A549 (cell line): ENCODE measurements around the gene NKAPD1. TPM values are rescaled to one million over a fixed set of nuclear protein-coding genes. Genes with fewer than 3 reads are reported as not detected.

ENCODE experiments used
- ATAC-seq, 2 experiments: fragments of 200-7000 bp in 1 of 2; fragments of >200 bp in 1 of 2; cut with Nextera tagmentation in 1 of 2; cut with Tn5 transposase in 1 of 2; 3 replicates each; pipeline versions ENCODE4 v1.8.0 to v1.9.1; 2018 to 2020; ENCODE audit warnings: mild to moderate bottlenecking in 1 of 2, moderate library complexity in 1 of 2
- CTCF ChIA-PET: fragments of 300-600 bp; sonication (Branson Sonifier 250); formaldehyde crosslinking; extraction: SDS; loops from one replicate; lab custom pipeline; 2021; ENCODE audit warnings: antibody characterized with exemption, inconsistent platforms; lab: Yijun Ruan, JAX
- POLR2A ChIA-PET: fragments of 350-600 bp; formaldehyde crosslinking; extraction: SDS; loops from one replicate; lab custom pipeline; 2021; ENCODE audit warnings: antibody characterized with exemption, inconsistent platforms; lab: Yijun Ruan, JAX
- DNase-seq, 2 experiments: peaks; one replicate each; pipeline versions ENCODE4 v3.0.0 to v3.0.0-alpha.2; 2011 to 2016; ENCODE audit warnings: low read depth in 1 of 2, low spot score in 1 of 2
- FAIRE-seq: peaks from 2 replicates; lab custom pipeline; 2011; peaks lifted over from hg19 to GRCh38; lab: Jason Lieb, UNC
- H3K27ac ChIP-seq, 2 experiments: fragments of >200 bp; sonication (Bioruptor Twin); formaldehyde crosslinking; 3 replicates each; pipeline ENCODE4 v1.5.1; 2016 to 2017
- H3K4me1 ChIP-seq: fragments of >200 bp; sonication (Bioruptor Twin); formaldehyde crosslinking; 3 replicates; pipeline ENCODE4 v1.6.1; 2016
- H3K4me2 ChIP-seq: fragments of >200 bp; sonication (Bioruptor Twin); formaldehyde crosslinking; 3 replicates; pipeline ENCODE4 v1.6.1; 2016
- H3K4me3 ChIP-seq: fragments of >200 bp; sonication (Bioruptor Twin); formaldehyde crosslinking; 3 replicates; pipeline ENCODE4 v1.5.1; 2016
- H3K9me3 ChIP-seq: fragments of >200 bp; sonication (Bioruptor Twin); formaldehyde crosslinking; 3 replicates; pipeline ENCODE4 v1.6.1; 2016
- ATOH8 ChIP-seq: fragments of 250-450 bp; sonication (Bioruptor Pico); IDR thresholded peaks from 2 replicates; pipeline ENCODE4 v1.5.0; 2020; ENCODE audit warnings: low read depth, mild to moderate bottlenecking, moderate library complexity
- BCL3 ChIP-seq: fragments of >200 bp; sonication (Bioruptor Twin); formaldehyde crosslinking; IDR thresholded peaks from 3 replicates; pipeline ENCODE4 v1.6.1; 2016
- CTCF ChIP-seq: fragments of >200 bp; sonication (Bioruptor Twin); formaldehyde crosslinking; IDR thresholded peaks from 3 replicates; pipeline ENCODE4 v1.5.1; 2016
- ELK1 ChIP-seq: fragments of 150-350 bp; IDR thresholded peaks from 2 replicates; pipeline ENCODE4 v1.6.1; 2014; ENCODE audit warnings: low read depth, mild to moderate bottlenecking, low read length
- EP300 ChIP-seq, 2 experiments: fragments of >200 bp; sonication (Bioruptor Twin); formaldehyde crosslinking; IDR thresholded peaks; 2 replicates in 1 of 2; 3 replicates in 1 of 2; pipeline ENCODE4 v1.6.1; 2016 to 2017
- HES2 ChIP-seq: fragments of >200 bp; sonication (Bioruptor Twin); formaldehyde crosslinking; IDR thresholded peaks from 2 replicates; pipeline ENCODE4 v1.6.1; 2016
- HMGXB4 ChIP-seq: fragments of 250-450 bp; sonication (Bioruptor Pico); IDR thresholded peaks from 2 replicates; pipeline ENCODE4 v1.5.0; 2021; ENCODE audit warnings: mild to moderate bottlenecking, moderate library complexity, borderline replicate concordance
- HOXB13 ChIP-seq: fragments of 250-450 bp; sonication (Bioruptor Pico); IDR thresholded peaks from 2 replicates; pipeline ENCODE4 v1.5.0; 2020; ENCODE audit warnings: low read depth, mild to moderate bottlenecking, moderate library complexity
- HOXB5 ChIP-seq: fragments of 250-450 bp; sonication (Bioruptor Pico); IDR thresholded peaks from 2 replicates; pipeline ENCODE4 v1.5.0; 2020; ENCODE audit warnings: mild to moderate bottlenecking, moderate library complexity
- MAX ChIP-seq: IDR thresholded peaks from 2 replicates; pipeline ENCODE4 v1.6.1; 2012
- MAZ ChIP-seq: fragments of 150-350 bp; IDR thresholded peaks from 2 replicates; pipeline ENCODE4 v1.6.1; 2014; ENCODE audit warnings: antibody characterized with exemption, low read depth, low read length, borderline replicate concordance
- MYC ChIP-seq: IDR thresholded peaks from 2 replicates; pipeline ENCODE4 v1.6.1; 2012; ENCODE audit warnings: mild to moderate bottlenecking, inconsistent platforms, low read length, improper control_type of control experiment, borderline replicate concordance
- SMC3 ChIP-seq: fragments of >200 bp; sonication (Bioruptor Twin); formaldehyde crosslinking; IDR thresholded peaks from 3 replicates; pipeline ENCODE4 v1.6.1; 2018; ENCODE audit warnings: inconsistent platforms
- USF2 ChIP-seq: fragments of 450-650 bp; IDR thresholded peaks from 2 replicates; pipeline ENCODE4 v1.6.1; 2014; ENCODE audit warnings: antibody characterized with exemption
- ZFP36 ChIP-seq: fragments of 450-650 bp; IDR thresholded peaks from 2 replicates; pipeline ENCODE4 v1.6.1; 2014; ENCODE audit warnings: borderline replicate concordance; ENCODE audit not compliant: partially characterized antibody
- WGBS: methylation state at CpG from one replicate; pipeline ENCODE4 v1.1.6; 2017; ENCODE audit errors: missing lambda C conversion rate; 5-methylcytosine and 5-hydroxymethylcytosine counted together
- polyA plus RNA-seq, 4 experiments: library from polyadenylated mRNA; depleted of rRNA in 3 of 4; stranded (reverse); fragments of >200 nt; fragmentation: RNase III in 1 of 4; extraction: RNeasy Plus Mini Kit Qiagen cat#74134 plus additional on column Dnase treatment in 1 of 4; gene quantifications; 2 replicates in 3 of 4; 3 replicates in 1 of 4; pipeline ENCODE4 v1.2.3, GENCODE V29; 2011 to 2017

Gene NKAPD1
- polyA plus RNA-seq, 2 of the 4 experiments (the other 2 are of a cell fraction): 16.6 to 20.1 TPM

- POLR2A ChIA-PET: no interaction called here
- TF ChIP-seq ATOH8 (CRISPR knock-in tag) (no peak), BCL3 (no peak), EP300 (IDR thresholded peaks at IDR 0.05) (no peak), MAZ (no peak), ZFP36 (no peak), CTCF (no peak), USF2 (no peak), HMGXB4 (CRISPR knock-in tag) (no peak), ELK1 (no peak), HOXB5 (CRISPR knock-in tag) (no peak), SMC3 (no peak), MYC (no peak), MAX (no peak), HES2 (no peak)
- TF ChIP-seq, all 56 proteins: peak for 0
- no peak for DNase-seq
- Histone ChIP-seq H3K4me1 (0 out of 3 replicates have a peak, but pooled peaks cover 3% of the 10 kb centered on the region), H3K4me3 (no peak overlapping the region), H3K9me3 (no peaks in the 10 kb centered on the region), H3K27ac (no peak overlapping the region), H3K4me2 (no peak overlapping the region)
- CTCF ChIA-PET: interaction anchor here (1.1 kb wide), 1 partner anchor 57 kb away, joined by 3 read pairs; the partner anchor contains the start of gene BCO2
- whole genome bisulfite sequencing: 68% methylated on average over 2 of the region's 2 CpGs
- no peak for FAIRE-seq
- ATAC-seq: no peak
Measured at GRCh38 chr11:112118176-112118575, 44.1 kb downstream of the NKAPD1 start.

GRCh38 chr11:112121981-112122615 lies 48.0 kb downstream of the NKAPD1 start:
- CTCF ChIA-PET: interaction anchor here (3.9 kb wide), 1 partner anchor 8 kb away, joined by 16 read pairs; no protein-coding TSS in a partner anchor
- no peaks in the 10 kb centered on the region for H3K9me3 ChIP-seq
- FAIRE-seq: no peak
- POLR2A ChIA-PET: no interaction called here
- no peak for ATAC-seq
- H3K4me3 ChIP-seq: no peak overlapping the region
- no peak overlapping the region for H3K4me2 ChIP-seq
- DNase-seq: no peak
- no peak overlapping the region for H3K27ac ChIP-seq
- TF ChIP-seq HOXB13 (CRISPR knock-in tag): no peak
- no peaks in the 10 kb centered on the region for H3K4me1 ChIP-seq
- 83% methylated on average over 5 of the region's 5 CpGs for WGBS
